Measurements from ENCODE around the gene CEACAM4. TPM values are rescaled to one million over a fixed set of nuclear protein-coding genes. Genes with fewer than 3 reads are reported as not detected.
"Not testable (repeated sequence)": the region's sequence is repeated elsewhere in the genome, so short reads cannot be mapped to it uniquely, and the experiment has no call there.

Gene CEACAM4
- total RNA-seq, 6 experiments from 2014 or later: 0.29 to 3.4 (median 0.58) TPM

GRCh38 chr19:41657157-41657556 lies 30.3 kb upstream of the CEACAM4 start:
- no peak for DNase-seq
- H3K4me3 ChIP-seq: no peak overlapping the region
- no peaks in the 10 kb centered on the region for H3K9me3 ChIP-seq
- H3K27ac ChIP-seq: no peak overlapping the region
- no peak for TF ChIP-seq POLR2A (IDR thresholded peaks at IDR 0.05)
- no peak for TF ChIP-seq CTCF (IDR thresholded peaks at IDR 0.05)
- H3K4me1 ChIP-seq: no peaks in the 10 kb centered on the region
- no peaks in the 10 kb centered on the region for H3K36me3 ChIP-seq
- no peak for ATAC-seq
- no CpG with 5 or more reads among the region's 2 CpGs for WGBS (ENCODE audit: insufficient coverage, low coverage, low lambda C conversion rate, missing lambda C conversion rate)
- no peaks in the 10 kb centered on the region for H3K27me3 ChIP-seq
- intact Hi-C loops (cut with DNase I): no loop called here

GRCh38 chr19:41656756-41657155 lies 29.9 kb upstream of the CEACAM4 start:
- H3K4me1 ChIP-seq; H3K27me3 ChIP-seq; ATAC-seq; H3K27ac ChIP-seq; H3K4me3 ChIP-seq; intact Hi-C loops (cut with DNase I); DNase-seq; H3K9me3 ChIP-seq; H3K36me3 ChIP-seq: not testable (repeated sequence)
- no CpG with 5 or more reads among the region's 2 CpGs for WGBS (ENCODE audit: insufficient coverage, low coverage, low lambda C conversion rate, missing lambda C conversion rate)

GRCh38 chr19:41652250-41652649 lies 25.4 kb upstream of the CEACAM4 start:
- H3K4me3 ChIP-seq: no peak overlapping the region
- no peaks in the 10 kb centered on the region for H3K36me3 ChIP-seq
- TF ChIP-seq POLR2A (IDR thresholded peaks at IDR 0.05) (no peak), CTCF (IDR thresholded peaks at IDR 0.05) (no peak)
- WGBS (ENCODE audit: insufficient coverage, low coverage, low lambda C conversion rate, missing lambda C conversion rate): 47% methylated on average over 2 of the region's 5 CpGs
- ATAC-seq (no peak), DNase-seq (no peak)
- no peaks in the 10 kb centered on the region for H3K9me3 ChIP-seq
- H3K4me1 ChIP-seq: no peaks in the 10 kb centered on the region
- H3K27ac ChIP-seq: no peak overlapping the region
- intact Hi-C loops (cut with DNase I): no loop called here
- no peaks in the 10 kb centered on the region for H3K27me3 ChIP-seq

GRCh38 chr19:41649827-41650226 lies 23.0 kb upstream of the CEACAM4 start:
- Histone ChIP-seq H3K9me3 (no peaks in the 10 kb centered on the region), H3K27me3 (no peaks in the 10 kb centered on the region), H3K4me3 (no peak overlapping the region), H3K27ac (no peak overlapping the region), H3K36me3 (no peaks in the 10 kb centered on the region), H3K4me1 (no peaks in the 10 kb centered on the region)
- intact Hi-C loops (cut with DNase I): loop anchor here in 1 of 2 donors (10.0 kb wide), 1 partner anchor 45 kb away; no protein-coding TSS in a partner anchor
- ATAC-seq (no peak), DNase-seq (no peak)
- TF ChIP-seq CTCF (IDR thresholded peaks at IDR 0.05): no peak
- TF ChIP-seq POLR2A (IDR thresholded peaks at IDR 0.05): no peak
- WGBS (ENCODE audit: insufficient coverage, low coverage, low lambda C conversion rate, missing lambda C conversion rate): 52% methylated on average over 3 of the region's 3 CpGs

DNA sequence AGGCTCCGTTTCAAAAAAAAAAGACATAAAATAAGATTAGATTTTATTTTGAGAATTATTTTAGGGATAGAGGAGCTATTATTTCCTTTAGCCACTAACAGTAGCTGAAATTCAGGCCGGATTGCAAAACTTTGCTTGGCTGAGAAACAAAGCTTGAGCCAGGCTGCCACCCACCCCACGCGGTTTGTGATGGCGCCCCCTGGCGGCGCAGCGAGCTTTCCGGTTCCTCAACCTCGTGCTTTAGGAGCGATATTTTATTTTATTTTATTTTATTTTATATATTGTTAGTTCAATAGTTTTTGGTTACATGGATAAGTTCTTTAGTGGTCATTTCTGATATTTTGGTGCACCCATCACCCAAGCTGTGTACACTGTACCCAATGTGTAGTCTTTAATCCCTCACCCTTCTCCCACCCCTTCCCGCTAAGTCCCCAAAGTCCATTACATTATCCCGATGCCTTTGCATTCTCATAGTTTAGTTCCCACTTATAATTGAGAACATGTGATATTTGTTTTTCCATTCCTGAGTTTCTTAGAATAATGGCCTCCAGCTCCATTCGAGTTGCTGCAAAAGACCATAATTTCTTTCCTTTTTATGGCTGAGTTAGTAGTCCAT lies 19.8 kb upstream of the CEACAM4 start:
- H3K4me1 ChIP-seq: no peaks in the 10 kb centered on the region
- WGBS (ENCODE audit: insufficient coverage, low coverage, low lambda C conversion rate, missing lambda C conversion rate): 28% methylated on average over 14 of the region's 14 CpGs
- ATAC-seq: peak in 1 of 4 donors; percentile 38
- no peak overlapping the region for H3K4me3 ChIP-seq
- intact Hi-C loops (cut with DNase I): loop anchor here in 1 of 2 donors (10.0 kb wide), 1 partner anchor 48 kb away; no protein-coding TSS in a partner anchor
- H3K9me3 ChIP-seq: no peaks in the 10 kb centered on the region
- DNase-seq: no peak
- no peaks in the 10 kb centered on the region for H3K27me3 ChIP-seq
- H3K36me3 ChIP-seq: no peaks in the 10 kb centered on the region
- no peak overlapping the region for H3K27ac ChIP-seq
- peak in 3 of 4 donors; percentile 33 to 39 (median 38) for TF ChIP-seq CTCF (IDR thresholded peaks at IDR 0.05)
- TF ChIP-seq POLR2A (IDR thresholded peaks at IDR 0.05): no peak
